Smooth muscle cell (in vitro differentiated cells): Measurements from ENCODE around the gene MRPS9. TPM values are rescaled to one million over a fixed set of nuclear protein-coding genes. Genes with fewer than 3 reads are reported as not detected.

Experiments
- DNase-seq: peaks from one replicate; lab custom pipeline; 2025; ENCODE audit not compliant: unreplicated experiment; lab: John Stamatoyannopoulos, UW
- H2AFZ ChIP-seq: fragments of 200-600 bp; sonication (generic); 2 replicates; pipeline ENCODE4 v1.6.0; 2016; ENCODE audit warnings: antibody characterized with exemption, low read depth, mild to moderate bottlenecking
- H3F3A ChIP-seq: fragments of 200-600 bp; sonication (generic); 2 replicates; pipeline ENCODE4 v1.6.0; 2017; ENCODE audit warnings: antibody characterized with exemption, low read depth
- H3K27ac ChIP-seq: fragments of 200-600 bp; sonication (generic); 2 replicates; pipeline ENCODE4 v1.5.1; 2016; ENCODE audit warnings: low read depth, mild to moderate bottlenecking
- H3K27me3 ChIP-seq: fragments of 200-600 bp; sonication (generic); 2 replicates; pipeline ENCODE4 v1.6.1; 2016; ENCODE audit warnings: low read depth, mild to moderate bottlenecking
- H3K36me3 ChIP-seq: fragments of 200-600 bp; sonication (generic); 2 replicates; pipeline ENCODE4 v1.5.1; 2016; ENCODE audit warnings: low read depth
- H3K4me1 ChIP-seq: fragments of 200-600 bp; sonication (generic); 2 replicates; pipeline ENCODE4 v1.5.1; 2016; ENCODE audit warnings: low read depth
- H3K4me2 ChIP-seq: fragments of 200-600 bp; sonication (generic); 2 replicates; pipeline ENCODE4 v1.6.0; 2016; ENCODE audit warnings: mild to moderate bottlenecking
- H3K4me3 ChIP-seq: fragments of 200-600 bp; sonication (generic); 2 replicates; pipeline ENCODE4 v1.5.1; 2016; ENCODE audit warnings: mild to moderate bottlenecking
- H3K79me2 ChIP-seq: fragments of 200-600 bp; sonication (generic); 2 replicates; pipeline ENCODE4 v1.6.0; 2016; ENCODE audit warnings: low read depth, mild to moderate bottlenecking
- H3K9ac ChIP-seq: fragments of 200-600 bp; sonication (generic); 2 replicates; pipeline ENCODE4 v1.6.0; 2016; ENCODE audit warnings: low read depth
- H3K9me3 ChIP-seq: fragments of 200-600 bp; sonication (generic); replicated peaks from 2 replicates; pipeline ENCODE4 v1.5.1; 2016; ENCODE audit warnings: low read depth
- H4K20me1 ChIP-seq: fragments of 200-600 bp; sonication (generic); 2 replicates; pipeline ENCODE4 v1.6.0; 2016; ENCODE audit warnings: low read depth
- WGBS: methylation state at CpG from one replicate; pipeline ENCODE4 v1.1.7; 2016; ENCODE audit warnings: low lambda C conversion rate; 5-methylcytosine and 5-hydroxymethylcytosine counted together
- polyA plus RNA-seq: library from polyadenylated mRNA; unstranded; fragments of >200 nt; fragmentation: Nextera tagmentation; extraction: Ambion mirVana; gene quantifications from 2 replicates; pipeline ENCODE4 v1.2.1, GENCODE V29; 2016
- total RNA-seq: library from RNA; depleted of rRNA; stranded (reverse); fragments of >200 nt; gene quantifications from 2 replicates; pipeline ENCODE4 v1.2.3, GENCODE V29; 2014
- TF ChIP-seq, protein P1 (sequence below): fragments of 200-600 bp; sonication (generic); IDR thresholded peaks from 2 replicates; pipeline ENCODE4 v1.5.1; 2017; ENCODE audit warnings: borderline replicate concordance, mild to moderate bottlenecking, antibody characterized with exemption; ENCODE audit not compliant: insufficient read depth, poor library complexity, severe bottlenecking

MRPS9 gene
- total and polyA plus RNA-seq, 2 experiments from 2014 or later: 25.1 to 26.2 TPM

DNA sequence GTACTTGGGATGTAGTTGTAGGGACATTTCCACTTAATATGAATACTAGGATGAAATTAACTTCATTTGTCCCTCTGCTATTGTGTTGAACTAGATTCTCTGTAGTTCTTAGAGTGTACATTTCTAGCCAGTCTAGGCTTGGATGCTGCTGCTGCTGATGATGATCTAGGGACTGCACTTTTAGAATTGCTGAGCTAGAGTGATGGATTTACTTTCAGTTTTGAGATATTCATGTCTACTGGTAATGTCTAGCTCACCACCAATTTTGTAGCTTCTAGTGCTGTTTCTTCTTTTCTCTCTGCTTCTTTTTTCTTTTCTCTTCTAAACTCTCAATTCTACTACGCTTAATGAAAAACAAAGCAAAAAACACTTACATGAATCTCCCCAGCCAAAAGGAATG is 49.4 kb downstream of the MRPS9 start:
- no peaks in the 10 kb centered on the region for H3K79me2 ChIP-seq
- no peaks in the 10 kb centered on the region for H4K20me1 ChIP-seq
- H3K9me3 ChIP-seq: no peaks in the 10 kb centered on the region
- H3K27me3 ChIP-seq: no peaks in the 10 kb centered on the region
- H2AFZ ChIP-seq: no peak overlapping the region
- TF ChIP-seq, protein P1, sequence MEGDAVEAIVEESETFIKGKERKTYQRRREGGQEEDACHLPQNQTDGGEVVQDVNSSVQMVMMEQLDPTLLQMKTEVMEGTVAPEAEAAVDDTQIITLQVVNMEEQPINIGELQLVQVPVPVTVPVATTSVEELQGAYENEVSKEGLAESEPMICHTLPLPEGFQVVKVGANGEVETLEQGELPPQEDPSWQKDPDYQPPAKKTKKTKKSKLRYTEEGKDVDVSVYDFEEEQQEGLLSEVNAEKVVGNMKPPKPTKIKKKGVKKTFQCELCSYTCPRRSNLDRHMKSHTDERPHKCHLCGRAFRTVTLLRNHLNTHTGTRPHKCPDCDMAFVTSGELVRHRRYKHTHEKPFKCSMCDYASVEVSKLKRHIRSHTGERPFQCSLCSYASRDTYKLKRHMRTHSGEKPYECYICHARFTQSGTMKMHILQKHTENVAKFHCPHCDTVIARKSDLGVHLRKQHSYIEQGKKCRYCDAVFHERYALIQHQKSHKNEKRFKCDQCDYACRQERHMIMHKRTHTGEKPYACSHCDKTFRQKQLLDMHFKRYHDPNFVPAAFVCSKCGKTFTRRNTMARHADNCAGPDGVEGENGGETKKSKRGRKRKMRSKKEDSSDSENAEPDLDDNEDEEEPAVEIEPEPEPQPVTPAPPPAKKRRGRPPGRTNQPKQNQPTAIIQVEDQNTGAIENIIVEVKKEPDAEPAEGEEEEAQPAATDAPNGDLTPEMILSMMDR: no peak
- no peak for DNase-seq
- H3K36me3 ChIP-seq: no peaks in the 10 kb centered on the region
- no peak overlapping the region for H3K9ac ChIP-seq
- 100% methylated on average over 1 of the region's 1 CpG for WGBS
- no peaks in the 10 kb centered on the region for H3K4me1 ChIP-seq
- no peak overlapping the region for H3K4me2 ChIP-seq
- no peaks in the 10 kb centered on the region for H3F3A ChIP-seq
- H3K4me3 ChIP-seq: no peak overlapping the region
- no peak overlapping the region for H3K27ac ChIP-seq

DNA sequence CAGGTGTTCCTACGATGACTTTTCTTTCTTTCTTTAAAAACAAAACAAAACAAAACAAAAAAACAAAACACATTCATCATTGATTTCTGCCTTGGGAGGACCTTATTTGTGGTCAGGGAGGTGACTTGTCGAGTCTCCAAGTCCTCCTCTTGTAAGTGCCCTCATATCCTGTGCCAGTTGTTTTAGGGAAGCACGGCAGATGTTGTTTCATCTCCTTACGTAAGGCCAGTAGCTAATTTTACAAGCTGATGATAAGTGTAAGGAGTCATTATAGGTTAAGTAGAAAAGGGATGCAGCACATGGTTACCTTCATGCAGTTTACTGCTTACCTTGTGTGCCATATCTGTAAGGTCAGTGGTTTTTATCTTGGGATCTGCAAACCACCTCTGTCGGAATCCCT is 52.2 kb downstream of the MRPS9 start:
- H3F3A ChIP-seq: no peaks in the 10 kb centered on the region
- H3K79me2 ChIP-seq: no peaks in the 10 kb centered on the region
- H3K9me3 ChIP-seq: no peaks in the 10 kb centered on the region
- H3K4me3 ChIP-seq: no peak overlapping the region
- TF ChIP-seq, protein P1: no peak
- no peaks in the 10 kb centered on the region for H3K4me1 ChIP-seq
- no peak overlapping the region for H3K4me2 ChIP-seq
- DNase-seq: no peak
- no peaks in the 10 kb centered on the region for H3K36me3 ChIP-seq
- no peak overlapping the region for H3K27ac ChIP-seq
- no peak overlapping the region for H3K9ac ChIP-seq
- WGBS: 87% methylated on average over 5 of the region's 5 CpGs
- H3K27me3 ChIP-seq: no peaks in the 10 kb centered on the region
- no peaks in the 10 kb centered on the region for H4K20me1 ChIP-seq
- H2AFZ ChIP-seq: no peak overlapping the region

GRCh38 chr2:105092797-105093196 is 54.9 kb downstream of the MRPS9 start:
- no peak overlapping the region for H3K9ac ChIP-seq
- H3F3A ChIP-seq: no peaks in the 10 kb centered on the region
- H3K9me3 ChIP-seq: no peaks in the 10 kb centered on the region
- H3K4me2 ChIP-seq: no peak overlapping the region
- H3K27ac ChIP-seq: no peak overlapping the region
- 88% methylated on average over 5 of the region's 5 CpGs for WGBS
- no peaks in the 10 kb centered on the region for H4K20me1 ChIP-seq
- no peaks in the 10 kb centered on the region for H3K4me1 ChIP-seq
- no peaks in the 10 kb centered on the region for H3K79me2 ChIP-seq
- no peak for DNase-seq
- H3K27me3 ChIP-seq: no peaks in the 10 kb centered on the region
- TF ChIP-seq, protein P1: no peak
- H3K36me3 ChIP-seq: no peaks in the 10 kb centered on the region
- no peak overlapping the region for H2AFZ ChIP-seq
- no peak overlapping the region for H3K4me3 ChIP-seq

- H3K36me3 ChIP-seq: no peaks in the 10 kb centered on the region
- no peak overlapping the region for H2AFZ ChIP-seq
- H3K27me3 ChIP-seq: no peaks in the 10 kb centered on the region
- no peaks in the 10 kb centered on the region for H4K20me1 ChIP-seq
- WGBS: 93% methylated on average over 1 of the region's 1 CpG
- H3K4me2 ChIP-seq: no peak overlapping the region
- peaks cover 7% of the 10 kb centered on the region for H3K4me1 ChIP-seq
- TF ChIP-seq, protein P1: no peak
- no peaks in the 10 kb centered on the region for H3K9me3 ChIP-seq
- no peak overlapping the region for H3K4me3 ChIP-seq
- H3F3A ChIP-seq: no peaks in the 10 kb centered on the region
- H3K27ac ChIP-seq: no peak overlapping the region
- no peaks in the 10 kb centered on the region for H3K79me2 ChIP-seq
- no peak for DNase-seq
- no peak overlapping the region for H3K9ac ChIP-seq
Measured at GRCh38 chr2:105099153-105099552, 61.3 kb downstream of the MRPS9 start.
